GM19240 (cell line): ENCODE results near the gene CEP89.
A peak's percentile ranks its signal among the peaks of the same experiment; 100 is the strongest.
"Not testable (repeated sequence)": the region's sequence is repeated elsewhere in the genome, so short reads cannot be mapped to it uniquely, and the experiment has no call there.

ENCODE experiments used
- DNase-seq: peaks from one replicate; pipeline ENCODE4 v3.0.0; 2011; ENCODE audit warnings: low spot score; ENCODE audit not compliant: insufficient read length

CEP89 gene

DNA sequence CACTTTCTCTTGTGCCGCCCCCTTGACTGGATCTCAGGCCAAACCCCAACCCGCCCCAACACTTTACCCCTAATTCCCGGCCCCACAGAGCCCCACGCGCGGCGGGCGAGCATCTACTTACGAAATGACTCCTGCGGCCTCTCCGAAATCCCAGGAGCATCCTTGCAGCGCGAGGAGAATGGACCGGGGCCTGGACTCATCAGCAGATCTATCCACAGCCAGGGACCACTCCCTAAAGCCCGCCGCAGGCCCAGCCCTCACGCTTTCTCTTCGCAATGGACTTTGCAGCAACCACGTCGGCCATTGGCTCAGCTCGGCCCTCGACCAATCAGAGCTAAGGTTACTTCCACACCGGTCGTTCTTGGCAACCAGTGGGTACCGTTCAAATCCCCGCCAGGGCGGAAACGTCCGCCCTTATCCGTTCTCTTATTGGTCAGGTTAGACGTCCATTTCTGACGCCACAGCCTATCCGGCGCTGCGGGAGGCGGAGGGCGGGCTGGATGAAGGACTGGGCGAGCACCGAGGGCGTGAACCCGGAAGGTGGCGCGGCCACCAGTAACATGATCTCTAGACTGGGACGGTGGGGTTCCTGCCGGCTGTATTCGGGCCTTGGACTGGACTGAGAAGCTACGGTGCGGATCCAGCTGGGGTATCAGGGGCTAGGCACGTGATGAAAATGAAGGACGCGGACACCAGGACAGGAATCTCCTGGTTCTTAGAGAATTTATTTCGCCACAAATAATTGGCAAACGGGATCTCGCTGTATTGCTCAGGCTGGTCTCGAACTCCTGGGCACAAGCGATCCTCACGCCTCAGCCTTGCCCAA, at the start of gene CEP89, which contains the start of gene FAAP24:
CEP89 (minus strand) TSS at position 244 of the 826 bp plus-strand sequence; CDS start at position 160, 84 bp downstream.
FAAP24 (plus strand) TSS at position 528 of the 826 bp plus-strand sequence. CDS start 955 bp downstream, outside the sequence.
- DNase-seq: peak; percentile 95

DNA sequence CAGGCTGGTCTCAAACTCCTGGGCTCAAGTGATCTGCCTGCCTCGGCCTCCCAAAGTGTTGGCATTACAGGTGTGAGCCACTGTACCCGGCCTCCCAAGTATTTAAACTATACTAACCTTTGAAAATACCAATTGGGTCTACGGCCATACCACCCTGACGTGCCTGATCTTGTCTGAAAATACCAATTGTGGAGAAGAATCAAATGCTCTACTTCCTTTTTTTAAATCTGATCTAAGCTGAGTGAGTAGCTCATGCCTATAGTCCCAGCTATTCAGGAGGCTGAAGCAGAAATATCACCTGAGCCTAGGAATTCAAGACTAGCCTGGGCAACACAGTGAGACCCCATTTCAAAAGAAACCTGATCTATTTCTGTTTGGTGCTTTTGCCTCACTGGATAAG, 39.1 kb upstream of the CEP89 start:
- DNase-seq: not testable (repeated sequence)

DNA sequence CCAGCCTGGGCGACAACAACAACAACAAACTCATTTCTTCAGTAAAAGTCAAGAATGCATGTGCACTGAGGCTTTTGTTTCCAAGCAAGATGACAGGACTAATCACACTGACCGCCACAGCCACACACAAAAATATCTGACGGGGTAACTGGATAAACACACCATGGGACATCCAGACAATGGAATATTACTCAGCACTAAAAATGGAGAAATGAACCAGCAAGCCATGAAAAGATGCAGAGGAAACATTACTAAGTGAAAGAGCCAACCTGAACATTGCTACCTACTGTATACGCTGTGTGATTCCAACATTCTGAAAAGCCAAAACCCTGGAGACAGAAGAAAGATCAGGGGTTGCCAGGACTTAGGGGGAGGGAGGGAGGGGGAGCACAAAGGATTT, 37.0 kb upstream of the CEP89 start:
- no peak for DNase-seq

DNA sequence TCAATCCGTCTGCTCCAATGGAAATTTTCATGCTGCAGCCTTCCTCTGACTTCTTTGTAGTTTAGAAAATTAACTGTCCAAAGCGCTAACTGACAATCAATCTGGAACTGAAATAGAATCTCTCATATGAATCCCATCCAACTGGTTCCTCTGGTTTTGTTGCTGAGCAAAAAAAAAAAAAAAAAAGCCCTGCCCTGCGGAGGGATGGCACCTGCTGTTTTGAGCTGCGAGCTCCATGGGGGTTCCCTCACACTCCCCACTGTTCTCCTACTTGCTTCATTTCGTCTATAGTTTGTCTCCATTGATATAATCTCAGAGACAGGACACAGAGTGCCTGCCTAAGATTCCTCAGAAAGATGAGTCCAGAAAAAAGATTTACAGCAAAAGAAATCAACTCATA, 33.7 kb upstream of the CEP89 start:
- no peak for DNase-seq

DNA sequence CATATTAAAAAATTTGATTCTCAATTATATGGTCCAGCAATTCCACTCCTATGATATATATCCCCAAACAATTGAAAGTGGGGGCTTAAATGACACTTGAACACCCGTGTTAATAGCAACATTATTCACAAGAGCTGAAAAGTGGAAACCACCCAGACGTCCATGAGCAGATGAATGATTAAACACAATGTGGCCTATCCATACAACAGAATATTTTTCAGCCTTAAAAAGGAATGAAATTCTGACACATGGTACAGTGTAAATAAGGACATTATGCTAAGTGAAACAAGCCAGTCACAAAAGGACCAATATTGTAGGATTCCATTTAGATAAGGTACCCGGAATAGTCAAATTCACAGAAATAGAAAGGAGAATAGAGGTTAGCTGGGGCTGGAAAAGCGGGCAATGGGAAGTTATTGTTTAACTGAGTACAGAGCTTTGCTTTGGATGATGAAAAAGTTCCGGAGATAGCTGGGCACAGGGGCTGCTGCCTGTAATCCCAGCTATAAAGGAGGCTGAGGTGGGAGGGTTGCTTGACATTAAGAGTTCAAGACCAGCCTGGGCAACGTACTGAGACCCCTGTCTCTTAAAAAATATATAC, 31.8 kb upstream of the CEP89 start:
- DNase-seq: not testable (repeated sequence)

DNA sequence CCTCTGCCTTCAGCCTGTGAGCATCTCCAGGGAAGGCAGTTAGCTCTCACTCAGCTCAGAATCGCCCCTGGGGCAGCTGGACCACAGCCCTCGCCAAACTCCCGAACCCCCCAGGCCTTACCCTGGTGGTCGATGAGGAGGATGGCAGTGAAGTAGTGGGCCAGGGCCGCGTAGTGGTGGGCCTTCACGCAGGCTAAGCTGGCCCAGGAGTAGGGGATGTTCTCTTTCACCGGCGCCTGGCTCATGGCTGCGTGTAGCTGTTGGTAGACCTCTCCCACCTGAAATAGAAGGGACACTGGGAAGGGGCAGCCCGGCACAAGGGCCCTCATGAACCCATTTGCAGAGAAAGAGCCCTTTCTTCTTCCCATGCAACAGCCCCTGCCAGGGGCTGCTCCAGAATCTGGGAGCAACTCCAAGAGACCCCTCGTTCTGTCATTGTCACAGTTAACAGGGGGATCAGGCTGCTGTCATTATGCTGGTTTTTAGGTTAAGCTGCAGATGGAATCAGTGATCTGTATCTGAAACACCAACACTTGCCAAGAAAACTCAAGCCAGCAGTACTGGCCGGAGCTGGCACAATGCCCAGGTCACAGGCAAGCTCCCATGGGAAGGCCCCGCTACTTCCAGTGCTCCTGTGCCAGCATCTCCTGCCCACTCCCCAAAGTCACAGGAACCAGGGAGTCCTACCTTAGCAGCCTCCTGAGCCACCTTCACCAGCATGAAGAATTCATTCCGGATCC, 30.5 kb upstream of the CEP89 start:
- DNase-seq: not testable (repeated sequence)

DNA sequence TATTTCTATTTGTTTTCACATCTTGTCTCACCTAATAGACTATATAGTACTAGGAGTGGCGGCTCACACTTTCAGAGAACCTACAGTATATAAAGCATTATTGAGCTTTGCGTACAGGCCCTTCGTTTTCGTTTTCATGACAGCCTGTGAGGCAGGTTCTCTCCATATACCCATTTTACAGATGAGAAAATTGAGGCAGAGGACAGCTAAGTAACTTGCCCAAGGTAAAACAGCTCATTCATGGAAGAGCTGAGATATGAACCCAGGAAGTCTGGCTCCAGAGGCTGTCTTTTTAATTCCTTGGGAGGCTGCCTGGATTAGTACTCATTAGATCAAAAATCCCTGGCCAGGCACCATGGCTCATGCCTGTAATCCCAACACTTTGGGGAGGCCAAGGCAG, 29.2 kb upstream of the CEP89 start:
- DNase-seq: no peak

DNA sequence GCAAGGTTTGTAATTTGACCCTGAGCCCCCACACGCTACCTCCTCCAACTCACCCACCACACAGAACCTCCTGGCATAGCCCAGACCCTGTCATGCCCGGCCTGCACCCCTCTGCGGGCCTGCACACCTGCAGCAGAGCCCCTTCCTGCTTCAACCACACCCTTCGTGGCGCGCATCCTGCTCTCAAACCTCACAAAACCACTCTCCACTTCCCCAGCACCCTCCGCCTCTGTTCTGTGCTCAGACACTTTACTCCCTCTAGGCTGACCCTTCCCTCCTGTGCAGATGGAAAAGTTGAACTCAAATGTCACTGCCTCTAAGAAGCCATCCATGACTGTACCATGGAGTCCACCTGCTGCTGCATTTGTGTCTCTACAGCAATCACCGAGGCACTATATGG, 28.8 kb upstream of the CEP89 start:
- no peak for DNase-seq

DNA sequence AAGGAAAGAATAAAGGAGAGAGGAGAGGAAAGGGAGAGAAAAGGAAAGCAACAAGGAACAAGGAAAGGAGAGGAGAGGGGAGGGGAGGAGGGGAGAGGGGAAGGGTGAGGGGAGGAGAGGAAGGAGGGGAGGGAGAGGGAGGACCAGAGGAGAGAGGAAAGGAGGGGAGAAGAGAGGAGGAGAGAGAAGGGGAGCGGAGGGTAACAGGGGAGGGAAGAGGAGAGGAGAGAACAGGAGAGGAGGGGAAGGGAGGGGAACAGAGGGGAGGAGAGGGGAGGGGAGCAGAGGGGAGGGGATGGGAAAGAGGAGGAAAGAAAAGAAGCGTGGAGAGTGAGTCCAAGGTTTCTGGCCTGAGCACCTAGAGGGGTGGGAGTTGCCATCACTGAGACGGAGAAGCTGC, 27.0 kb upstream of the CEP89 start:
- DNase-seq: no peak

DNA sequence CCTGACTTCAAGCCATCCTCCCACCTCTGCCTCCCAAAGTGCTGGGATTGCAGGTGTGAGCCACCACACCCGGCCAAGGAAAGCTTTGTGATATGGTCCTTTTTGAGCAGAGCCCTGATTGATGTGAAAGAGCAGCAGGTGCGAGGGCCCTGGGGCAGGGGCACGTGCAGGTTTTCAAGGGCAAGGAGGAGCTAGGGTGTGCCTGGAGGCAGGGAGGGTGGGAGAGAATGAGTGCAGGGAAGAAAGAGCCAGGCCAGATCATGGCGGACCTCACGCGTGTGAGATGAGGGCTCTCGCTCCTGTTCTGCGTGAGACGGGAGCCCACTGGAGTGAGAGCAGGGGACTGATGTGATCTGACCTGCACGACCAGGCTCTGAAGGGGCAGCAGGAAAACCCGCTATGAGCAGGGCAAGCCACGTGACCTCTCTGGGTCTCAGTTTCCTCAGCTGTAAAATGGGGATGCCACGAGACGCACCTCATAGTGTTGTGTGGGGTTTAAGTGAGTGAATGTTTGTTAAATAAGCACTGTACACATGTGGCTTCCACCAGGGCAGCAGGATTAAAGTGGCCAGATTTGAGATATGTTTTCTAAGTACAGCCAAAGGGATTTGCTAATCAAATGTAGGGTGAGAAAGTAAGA, 26.1 kb upstream of the CEP89 start:
- DNase-seq: no peak

DNA sequence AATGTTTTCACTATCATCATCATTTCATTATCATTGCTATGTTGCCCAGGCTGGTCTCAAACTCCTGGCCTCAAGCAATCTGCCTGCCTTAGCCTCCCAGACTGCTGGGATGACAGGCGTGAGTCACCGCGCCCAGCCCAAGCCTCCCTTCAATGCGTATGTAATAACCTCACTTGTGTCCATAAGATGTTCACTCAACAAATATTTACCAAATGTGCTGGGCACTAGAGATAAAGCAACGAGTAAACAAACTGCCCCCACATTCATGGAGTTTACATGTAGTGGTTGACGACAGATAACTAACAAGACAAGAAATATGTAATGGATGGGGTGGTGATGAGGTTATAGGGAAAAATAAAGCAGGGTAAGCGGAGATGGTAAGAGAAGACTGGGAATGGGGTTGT, 25.3 kb upstream of the CEP89 start:
- not testable (repeated sequence) for DNase-seq

DNA sequence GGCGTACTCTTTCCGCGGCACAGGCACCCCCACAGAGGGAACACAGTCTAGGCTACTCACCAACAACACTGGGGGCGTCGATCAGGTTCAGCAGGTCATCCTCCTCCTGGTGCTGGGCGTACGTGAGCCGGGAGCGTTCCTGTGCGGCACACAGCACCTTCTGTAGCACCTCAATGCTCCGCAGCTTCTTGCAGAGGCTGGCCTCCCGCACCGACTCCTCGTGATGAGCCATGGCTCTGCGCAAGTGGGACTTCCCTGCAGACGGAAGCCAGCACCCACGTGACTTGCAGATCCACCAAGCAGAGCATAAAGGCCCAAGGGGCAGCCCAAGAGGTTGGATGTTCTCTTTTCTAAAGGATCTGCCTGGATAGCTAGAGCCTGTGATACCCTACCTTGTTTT, 24.2 kb upstream of the CEP89 start:
- DNase-seq: not testable (repeated sequence)

DNA sequence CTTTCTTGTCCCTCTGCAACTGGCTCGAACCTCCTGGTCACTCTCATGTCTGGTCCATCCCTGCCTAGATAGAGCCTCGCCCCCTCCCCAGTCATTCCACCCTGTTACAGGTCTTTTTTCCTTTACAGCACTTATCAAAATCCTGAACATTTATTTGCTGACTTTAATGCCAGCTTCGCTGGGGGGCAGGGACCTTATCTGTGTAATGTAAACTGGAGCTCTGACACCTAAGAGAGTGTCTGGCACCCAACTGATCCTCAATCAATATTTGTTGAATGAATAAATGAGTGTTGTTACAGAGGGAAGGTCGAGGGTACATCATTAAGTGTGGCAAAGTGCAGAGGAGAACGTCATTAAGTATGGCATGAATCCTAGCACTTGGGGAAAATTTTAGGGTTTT, 17.0 kb upstream of the CEP89 start:
- DNase-seq: no peak

DNA sequence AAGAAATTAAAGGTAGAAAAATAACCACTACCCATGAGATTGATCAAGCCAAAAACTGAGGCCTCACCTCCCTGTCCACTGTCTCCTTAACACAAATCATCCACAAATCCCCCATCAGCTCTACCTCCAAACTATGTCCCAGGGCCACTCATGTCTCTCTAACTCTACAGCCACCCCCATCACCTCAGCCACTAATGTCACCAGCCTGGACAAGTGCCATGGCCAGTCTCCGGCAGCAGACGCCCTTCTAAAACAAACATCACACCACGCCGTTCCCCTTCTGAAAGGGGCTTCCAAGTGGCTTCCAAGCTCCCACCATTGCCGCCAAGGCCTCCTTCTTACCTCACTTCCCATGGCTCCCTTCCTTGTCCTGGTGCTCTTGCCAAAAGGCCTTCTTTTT, 16.5 kb upstream of the CEP89 start:
- not testable (repeated sequence) for DNase-seq

DNA sequence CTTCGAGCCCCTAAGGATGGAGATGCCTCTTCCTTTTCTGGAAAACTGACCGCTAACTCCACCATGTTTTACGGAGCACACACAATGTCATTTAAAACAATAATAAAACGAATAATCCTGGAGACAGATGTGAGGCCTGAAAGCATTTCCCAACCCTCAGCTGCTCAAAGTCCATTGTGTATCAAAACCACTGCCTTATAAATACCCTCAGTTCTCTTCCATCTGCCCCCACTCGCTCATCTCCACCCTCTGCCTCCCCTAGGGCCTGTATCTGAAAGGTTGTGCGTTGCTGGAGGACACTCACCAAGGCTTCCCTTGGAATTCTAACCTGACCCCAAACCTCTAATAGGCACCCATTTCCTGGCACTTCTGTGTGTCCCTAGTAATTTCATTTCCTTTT, 10.7 kb upstream of the CEP89 start:
- not testable (repeated sequence) for DNase-seq

DNA sequence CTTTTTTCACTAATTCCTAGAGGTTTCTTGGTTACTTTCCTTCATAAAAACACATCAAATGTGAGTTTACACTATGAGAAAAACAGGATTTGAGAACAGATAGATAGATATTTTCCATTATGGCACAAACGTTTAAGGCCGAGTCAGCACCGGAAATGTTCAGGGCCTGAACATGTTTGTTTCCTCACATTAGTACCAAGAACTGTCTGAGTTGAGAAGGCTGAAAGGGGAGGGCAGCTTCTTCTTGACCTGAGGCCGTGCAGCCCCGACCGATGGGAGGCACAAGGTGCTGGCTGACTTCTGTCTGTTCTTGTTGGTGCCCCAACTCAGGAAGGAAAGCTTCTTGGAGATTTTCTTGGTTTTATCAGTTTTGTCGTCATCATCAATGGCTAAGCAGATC, 8.0 kb upstream of the CEP89 start:
- DNase-seq: not testable (repeated sequence)

DNA sequence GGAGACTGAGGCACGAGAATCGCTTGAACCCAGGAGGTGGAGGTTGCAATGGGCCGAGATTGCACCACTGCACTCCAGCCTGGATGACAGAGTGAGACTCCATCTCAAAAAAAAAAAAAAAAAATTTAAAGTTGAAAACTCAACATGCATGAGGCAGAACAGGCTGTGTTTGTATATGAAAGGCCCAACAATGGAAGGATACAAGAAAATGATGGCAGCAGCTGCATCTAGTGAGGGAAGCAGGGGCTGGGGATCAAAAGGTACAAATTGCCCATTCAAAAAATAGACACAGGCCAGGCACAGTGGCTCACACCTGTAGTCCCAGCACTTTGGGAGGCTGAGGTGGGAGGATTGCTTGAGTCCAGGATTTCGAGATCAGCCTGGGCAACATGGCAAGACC, 6.1 kb upstream of the CEP89 start:
- not testable (repeated sequence) for DNase-seq

DNA sequence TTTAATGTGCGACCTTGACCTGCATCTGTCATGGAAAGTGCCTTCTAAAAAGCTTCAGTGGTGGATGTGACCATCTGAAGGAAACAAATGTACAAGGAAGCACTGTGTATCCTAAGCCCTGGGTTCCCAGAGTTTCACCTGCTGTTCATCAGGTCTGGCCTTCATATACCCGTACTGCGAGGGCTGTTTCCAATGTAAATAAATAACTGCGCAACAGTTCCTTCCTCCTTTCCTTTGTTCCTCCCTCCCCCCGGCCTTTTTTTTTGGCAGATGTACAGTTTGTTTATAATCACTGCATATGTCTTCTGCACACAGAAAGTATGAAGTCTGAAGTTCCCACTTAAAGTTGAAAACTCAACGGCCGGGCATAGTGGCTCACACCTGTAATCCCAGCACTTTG, 5.5 kb upstream of the CEP89 start:
- DNase-seq: no peak

DNA sequence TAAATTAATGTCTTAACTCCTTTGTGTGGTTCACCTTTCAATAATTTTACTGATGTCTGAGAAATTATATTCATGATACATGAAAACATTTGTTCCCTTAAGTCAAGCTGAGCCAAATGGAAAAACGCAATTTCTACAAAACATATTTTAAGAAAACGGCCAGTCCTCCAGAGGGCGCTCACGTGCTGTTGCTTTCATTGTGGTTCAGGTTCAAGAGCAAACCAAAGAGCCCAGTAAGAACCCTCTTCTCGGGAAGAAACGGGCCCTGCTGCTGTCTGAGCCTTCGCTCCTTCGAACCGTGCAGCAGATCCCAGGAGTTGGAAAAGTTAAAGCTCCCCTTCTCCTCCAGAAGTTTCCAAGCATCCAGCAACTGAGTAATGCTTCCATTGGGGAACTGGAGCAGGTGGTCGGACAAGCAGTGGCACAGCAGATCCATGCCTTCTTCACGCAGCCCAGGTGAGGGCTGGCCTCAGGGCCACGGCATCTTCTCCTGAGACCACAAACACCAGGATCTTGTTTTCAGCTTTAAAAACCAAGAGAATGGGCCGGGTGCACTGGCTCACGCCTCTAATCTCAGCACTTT, 4.6 kb upstream of the CEP89 start:
- no peak for DNase-seq

DNA sequence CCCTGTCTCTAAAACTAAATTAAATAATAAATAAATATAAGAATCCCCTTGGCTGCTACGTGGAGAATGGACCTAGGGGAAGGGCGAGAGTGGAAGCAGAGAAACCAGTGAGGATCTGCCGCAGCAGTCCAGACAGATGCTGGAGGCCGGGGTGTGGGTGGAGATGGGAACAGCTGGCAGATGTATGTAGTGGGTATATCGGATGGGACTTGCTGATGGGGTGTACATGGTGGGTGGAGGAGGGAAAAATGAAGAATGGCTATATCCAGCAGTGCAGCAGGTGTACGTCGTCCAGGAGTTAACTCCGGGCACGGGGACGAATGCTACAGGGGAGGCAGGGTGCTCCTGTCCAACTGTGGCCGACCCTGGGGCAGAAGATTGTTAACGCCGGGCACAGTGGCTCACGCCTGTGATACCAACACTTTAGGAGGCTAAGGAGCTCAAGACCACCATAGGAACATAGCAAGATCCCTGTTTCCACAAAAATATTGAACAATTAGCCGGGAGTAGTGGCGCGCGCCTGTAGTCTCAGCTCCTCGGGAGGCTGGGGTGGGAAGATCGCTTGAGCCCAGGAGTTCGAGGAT, 654 bp downstream of the CEP89 start:
- no peak for DNase-seq

DNA sequence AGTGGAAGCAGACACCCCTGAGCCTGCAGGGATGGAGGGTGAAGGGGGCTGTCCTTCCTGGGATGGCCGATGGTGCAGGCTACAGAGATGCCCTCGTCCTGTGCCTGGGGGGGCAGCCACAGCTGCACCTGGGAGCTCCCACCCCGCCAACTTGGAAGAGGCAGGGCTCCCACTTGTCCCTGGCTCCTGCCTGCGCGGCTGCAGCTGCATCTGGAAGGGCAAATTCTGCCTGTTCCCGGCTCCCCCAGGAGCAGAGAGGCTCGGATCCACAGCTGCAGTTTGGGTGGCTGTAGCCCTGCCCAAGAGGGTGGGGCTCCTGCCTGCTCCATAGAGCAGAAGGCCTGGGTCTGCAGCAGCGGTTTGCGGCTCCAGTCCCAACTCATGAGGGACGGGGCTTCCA, 2.2 kb downstream of the CEP89 start:
- DNase-seq: no peak
